ENCODE results near the gene PANX1.

- no peak for TF ChIP-seq CTCF (IDR thresholded peaks at IDR 0.05; ENCODE audit: low read length)
- no peak for TF ChIP-seq EZH2 (IDR thresholded peaks at IDR 0.05; ENCODE audit: borderline replicate concordance, low read length)
These were observed 51.1 kb downstream of the PANX1 start for GRCh38 chr11:94179696-94180095.

All from OCI-LY1 (cell line).